GM18520 (cell line): ENCODE measurements around the gene POU2F1.

Experiments used
- ATAC-seq: cut with Tn5 transposase; IDR thresholded peaks from one replicate; pipeline ENCODE4 v1.9.1; 2021; ENCODE audit not compliant: unreplicated experiment

The POU2F1 gene

GRCh38 chr1:167360120-167360519 is 139.4 kb downstream of the POU2F1 start:
- ATAC-seq: no peak

DNA sequence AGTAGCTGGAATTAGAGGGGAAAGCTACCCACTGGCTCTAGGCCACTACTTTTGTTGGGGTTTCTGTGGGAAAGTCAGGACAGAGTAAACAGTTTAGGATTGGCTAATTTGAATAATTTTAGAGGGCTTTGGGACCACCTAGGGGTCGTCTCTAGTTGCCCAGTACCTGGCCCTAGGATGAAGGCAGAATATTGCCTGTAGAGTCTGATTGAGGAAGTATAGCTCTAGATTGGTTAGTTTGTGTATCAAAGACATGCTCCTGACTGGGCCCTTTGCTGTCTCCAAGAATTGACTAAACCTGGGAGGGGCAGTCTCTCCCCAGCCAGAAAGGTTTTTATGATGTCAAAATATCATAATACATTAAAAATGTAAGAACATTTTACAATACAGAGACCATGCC is 142.0 kb downstream of the POU2F1 start:
- no peak for ATAC-seq

DNA sequence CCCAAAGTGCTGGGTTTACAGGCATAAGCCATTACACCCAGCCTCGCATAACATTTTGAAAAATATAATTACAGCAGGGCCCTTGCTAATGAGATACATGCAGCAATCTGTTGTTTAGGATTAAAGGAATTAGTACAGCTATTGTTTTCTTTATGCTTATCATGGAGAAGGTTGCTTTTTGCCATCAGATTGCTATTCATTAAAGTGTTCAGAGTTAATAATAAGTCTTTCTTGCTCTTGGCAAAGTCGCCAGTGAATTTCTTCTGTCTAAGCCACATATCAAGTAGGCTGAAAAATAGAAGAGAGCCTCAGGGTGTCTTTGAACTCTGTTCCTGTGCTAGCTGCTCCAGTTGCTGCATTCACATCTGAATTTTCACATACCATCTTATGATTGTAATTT is 144.1 kb downstream of the POU2F1 start:
- ATAC-seq: no peak

DNA sequence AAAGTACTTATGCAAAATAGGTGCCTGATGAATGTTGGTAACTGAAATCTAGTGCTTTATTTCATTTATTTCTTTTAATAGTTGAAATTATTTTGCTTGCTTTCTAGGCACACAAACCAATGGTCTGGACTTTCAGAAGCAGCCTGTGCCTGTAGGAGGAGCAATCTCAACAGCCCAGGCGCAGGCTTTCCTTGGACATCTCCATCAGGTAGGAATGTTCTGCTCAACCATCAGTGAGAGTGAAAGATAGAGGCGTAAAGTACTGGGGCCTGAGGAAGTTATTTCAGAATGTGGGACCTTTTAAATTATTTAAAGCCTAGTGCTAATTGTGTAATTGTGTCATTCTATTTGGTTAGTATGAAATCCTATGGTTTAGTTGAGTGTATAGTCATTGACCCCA is 144.7 kb downstream of the POU2F1 start:
- ATAC-seq: no peak

GRCh38 chr1:167367705-167368104 is 147.0 kb downstream of the POU2F1 start:
- ATAC-seq: no peak

- no peak for ATAC-seq
These were observed 148.5 kb downstream of the POU2F1 start for GRCh38 chr1:167369175-167369574.

DNA sequence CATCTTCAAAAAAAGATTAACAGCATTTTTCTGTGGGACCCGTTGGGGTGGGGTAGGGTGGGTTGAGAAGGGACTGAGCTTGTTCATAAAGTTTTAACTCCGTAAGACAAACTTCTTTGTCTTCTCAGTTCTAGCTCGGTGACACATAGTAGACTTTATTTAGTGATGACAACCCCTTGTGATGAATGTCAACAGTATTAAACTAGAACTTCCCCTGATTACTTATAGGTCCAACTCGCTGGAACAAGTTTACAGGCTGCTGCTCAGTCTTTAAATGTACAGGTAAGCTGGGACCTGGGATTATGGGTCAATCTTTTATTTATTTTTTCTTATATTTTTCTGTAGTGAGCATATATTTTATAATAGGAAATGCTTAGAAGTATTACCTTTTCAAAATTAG is 149.2 kb downstream of the POU2F1 start:
- ATAC-seq: no peak

- no peak for ATAC-seq
These were observed 150.3 kb downstream of the POU2F1 start for GRCh38 chr1:167371030-167371429.

- no peak for ATAC-seq
These were observed 152.7 kb downstream of the POU2F1 start for GRCh38 chr1:167373398-167373797.

GRCh38 chr1:167373986-167374385 is 153.3 kb downstream of the POU2F1 start:
- no peak for ATAC-seq

DNA sequence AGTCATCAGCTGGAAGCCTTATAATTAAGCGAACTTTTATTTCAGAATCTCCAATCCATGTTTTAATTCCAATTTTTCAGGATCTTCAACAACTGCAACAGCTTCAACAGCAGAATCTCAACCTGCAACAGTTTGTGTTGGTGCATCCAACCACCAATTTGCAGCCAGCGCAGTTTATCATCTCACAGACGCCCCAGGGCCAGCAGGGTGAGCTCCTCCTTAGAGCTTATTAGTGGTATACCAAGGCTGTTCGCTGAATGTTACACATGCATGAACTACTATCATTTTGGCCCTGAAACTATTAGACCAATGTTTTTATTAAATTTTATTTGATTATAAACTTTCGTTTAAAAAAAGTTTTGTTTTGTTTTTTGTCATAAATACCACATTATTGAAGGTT is 155.3 kb downstream of the POU2F1 start:
- no peak for ATAC-seq

- no peak for ATAC-seq
These were observed 166.7 kb downstream of the POU2F1 start for GRCh38 chr1:167387251-167387910.

DNA sequence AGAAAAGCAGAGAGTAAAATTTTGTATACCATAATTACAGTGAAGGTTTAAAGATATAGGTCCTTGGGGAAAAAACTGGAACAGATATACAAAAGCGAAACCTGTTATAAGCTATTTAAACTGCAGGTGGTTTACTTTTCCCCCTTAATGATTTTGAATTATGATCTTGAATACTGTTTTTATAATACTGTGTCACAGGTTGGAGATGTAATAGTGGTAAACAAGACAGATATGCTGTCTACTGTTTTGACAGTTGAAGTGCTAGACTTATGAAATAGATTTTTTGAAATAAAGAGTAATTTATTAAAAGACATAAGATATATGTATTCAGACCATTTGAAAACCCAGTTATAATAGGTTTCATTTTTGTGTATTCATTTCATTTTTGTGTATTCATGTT is 168.3 kb downstream of the POU2F1 start:
- no peak for ATAC-seq

- ATAC-seq: no peak
These were observed 171.6 kb downstream of the POU2F1 start for GRCh38 chr1:167392200-167392696.

GRCh38 chr1:167400359-167400953 is 179.8 kb downstream of the POU2F1 start:
- no peak for ATAC-seq

GRCh38 chr1:167401260-167401873 is 180.7 kb downstream of the POU2F1 start:
- ATAC-seq: no peak

DNA sequence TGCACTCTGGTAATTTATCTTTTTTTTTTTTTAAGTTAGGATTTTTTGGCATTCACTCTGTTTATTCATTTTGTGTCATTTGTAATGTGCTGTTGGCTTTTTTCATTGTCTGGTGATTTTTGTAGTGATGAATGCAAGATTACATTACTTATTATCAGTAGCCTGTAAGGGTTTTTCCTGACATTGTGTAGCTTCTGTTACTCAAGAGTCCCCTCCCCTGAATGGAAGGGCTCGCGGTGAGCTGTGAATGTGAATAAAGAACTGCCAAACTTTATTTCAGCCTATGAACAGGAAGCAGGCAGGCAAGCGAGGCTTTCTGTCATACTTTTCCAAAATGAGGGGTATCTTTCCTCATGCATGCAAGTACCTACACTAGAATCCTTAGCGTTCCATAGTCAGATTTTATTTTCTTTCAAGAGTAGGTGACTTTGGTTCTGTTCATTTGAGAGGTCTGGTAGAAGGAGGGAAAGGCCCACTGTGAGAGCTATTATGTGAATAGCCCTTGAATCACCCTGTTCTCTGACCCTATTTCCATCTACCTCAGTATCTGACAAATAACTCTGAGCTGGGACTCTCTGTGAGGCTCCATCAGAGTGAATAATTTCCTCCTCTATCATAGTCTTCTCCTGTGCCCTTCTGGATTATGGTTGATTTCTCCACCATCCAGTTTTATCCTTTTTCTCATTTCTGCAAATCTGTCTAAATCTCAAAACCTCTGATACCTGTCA is 183.6 kb downstream of the POU2F1 start:
- ATAC-seq: no peak

DNA sequence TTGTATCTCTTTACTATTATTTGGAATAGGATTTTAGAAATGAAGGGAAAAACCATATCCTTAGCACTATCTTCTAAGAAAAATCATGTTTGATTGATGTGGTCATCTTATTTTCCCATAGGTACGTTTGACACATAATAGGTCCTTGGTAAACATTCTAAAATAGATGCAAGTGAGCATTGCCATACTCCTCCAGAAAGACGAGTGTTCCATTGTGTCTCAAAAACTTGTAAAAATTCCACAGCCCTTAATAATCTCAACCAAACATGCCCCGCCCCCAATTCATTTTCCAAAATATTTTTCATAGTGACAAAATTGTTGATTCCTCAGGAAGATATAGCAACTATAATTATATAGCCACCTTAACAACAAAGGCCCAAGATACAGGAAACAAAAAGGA is 184.2 kb downstream of the POU2F1 start:
- no peak for ATAC-seq

- ATAC-seq: no peak
These were observed 187.7 kb downstream of the POU2F1 start for GRCh38 chr1:167408355-167408754.

GRCh38 chr1:167409183-167409582 is 188.5 kb downstream of the POU2F1 start:
- ATAC-seq: no peak

GRCh38 chr1:167412072-167412471 is 191.4 kb downstream of the POU2F1 start:
- ATAC-seq: no peak

- no peak for ATAC-seq
These were observed 192.2 kb downstream of the POU2F1 start for GRCh38 chr1:167412920-167413319.
